ENCODE results near the gene FSCN2.

Gene FSCN2

GRCh38 chr17:81489998-81490992 lies 37.9 kb upstream of the FSCN2 start:
- DNase-seq (ENCODE audit: low read depth in 2 of 3, low spot score in 1 of 3): no peak

- no peak for DNase-seq (ENCODE audit: low read depth in 2 of 3, low spot score in 1 of 3)
These were observed 37.0 kb upstream of the FSCN2 start for GRCh38 chr17:81491181-81491581.

- no peak for DNase-seq (ENCODE audit: low read depth in 2 of 3, low spot score in 1 of 3)
These were observed 36.4 kb upstream of the FSCN2 start for GRCh38 chr17:81491761-81492160.

DNA sequence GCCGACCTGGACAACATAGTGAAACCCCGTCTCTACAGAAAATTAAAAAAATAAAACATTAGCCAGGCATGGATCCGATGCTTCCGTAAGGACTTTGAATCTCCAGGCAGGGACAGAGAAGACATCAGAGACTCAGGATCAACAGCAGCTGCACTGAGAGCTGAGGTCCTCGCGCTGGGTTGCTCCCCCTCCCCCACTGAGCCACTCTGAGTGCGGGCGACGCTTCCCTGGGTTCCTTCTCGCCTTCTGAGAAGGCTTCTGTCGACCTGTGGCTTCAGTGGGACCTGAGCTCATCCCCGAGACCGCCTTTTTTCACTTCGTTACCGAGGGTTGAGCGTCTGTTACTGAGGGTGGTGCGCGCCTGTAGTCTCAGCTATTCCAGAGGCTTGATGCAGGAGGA lies 36.0 kb upstream of the FSCN2 start:
- DNase-seq (ENCODE audit: low read depth in 2 of 3, low spot score in 1 of 3): no peak

GRCh38 chr17:81492706-81493105 lies 35.5 kb upstream of the FSCN2 start:
- DNase-seq (ENCODE audit: low read depth in 2 of 3, low spot score in 1 of 3): no peak

DNA sequence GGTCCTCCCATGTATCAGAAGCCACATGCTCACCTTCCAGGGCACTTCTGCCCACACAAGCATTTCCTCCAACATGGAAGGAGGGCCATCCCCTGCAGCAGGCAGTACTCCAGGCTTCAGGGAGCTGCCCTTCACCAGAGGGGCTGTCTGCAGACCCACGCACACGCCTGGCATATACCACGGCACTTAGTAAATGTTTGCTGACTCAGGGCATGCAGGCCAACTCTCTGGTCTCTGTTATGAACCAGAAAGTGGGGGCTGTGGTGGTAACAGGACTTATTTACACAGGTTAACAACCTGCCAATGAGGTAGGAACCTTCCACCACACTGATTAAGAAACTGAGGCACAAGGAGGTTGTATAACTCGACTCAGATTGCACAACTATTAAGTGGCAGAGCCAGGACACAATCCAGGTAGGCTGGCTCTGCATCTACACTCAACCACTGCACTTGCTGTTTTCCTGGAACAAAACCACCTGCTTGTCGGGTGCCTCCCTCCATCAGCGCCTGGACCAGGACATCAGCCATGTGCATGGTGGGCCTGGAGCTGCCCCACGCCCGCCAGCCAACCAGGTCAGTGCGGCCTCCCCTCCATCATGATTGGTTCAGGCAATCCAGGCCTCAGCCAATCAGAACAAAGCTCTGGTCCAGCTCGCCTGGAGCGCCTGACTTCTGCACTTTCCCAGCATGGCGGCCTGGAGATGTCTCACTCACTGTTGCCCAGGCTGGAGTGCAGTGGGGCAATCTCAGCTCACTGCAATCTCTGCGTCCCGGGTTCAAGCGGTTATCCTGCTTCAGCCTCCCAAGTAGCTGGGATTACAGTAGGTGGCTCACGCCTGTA lies 34.8 kb upstream of the FSCN2 start:
- DNase-seq (ENCODE audit: low read depth in 2 of 3, low spot score in 1 of 3): no peak

GRCh38 chr17:81494626-81495377 lies 33.4 kb upstream of the FSCN2 start:
- no peak for DNase-seq (ENCODE audit: low read depth in 2 of 3, low spot score in 1 of 3)

DNA sequence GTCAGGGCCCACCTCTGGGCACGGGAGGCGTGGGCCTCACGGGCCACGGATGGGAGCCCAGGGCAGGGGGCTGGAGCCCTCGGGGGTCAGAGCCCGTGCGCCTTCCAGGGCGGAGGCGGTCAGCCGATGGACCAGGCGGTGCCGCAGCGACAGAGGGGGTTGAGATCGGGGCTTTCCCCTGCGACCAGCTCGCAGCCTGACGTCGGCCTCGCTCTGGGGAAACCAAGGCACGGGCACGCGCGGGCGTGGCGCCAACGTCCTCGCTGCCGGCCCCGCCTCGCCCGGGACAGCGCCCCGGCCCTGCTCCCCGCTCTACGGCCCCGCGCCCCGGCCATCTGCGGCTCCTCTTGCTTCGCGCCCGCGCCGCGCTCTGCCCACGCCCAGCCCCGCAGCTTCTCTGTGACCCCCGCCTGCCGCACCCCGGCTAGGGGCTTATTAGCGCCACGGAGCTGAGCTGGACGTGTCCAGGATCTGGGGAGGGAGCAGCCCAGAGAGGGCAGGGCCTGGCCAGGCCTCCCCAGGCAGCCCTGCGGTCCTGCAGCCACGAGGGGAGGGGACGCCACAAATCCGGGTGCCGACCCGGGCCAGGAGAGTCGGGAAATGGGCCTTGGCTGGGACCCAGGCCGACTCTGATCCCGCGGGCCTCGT lies 29.1 kb upstream of the FSCN2 start:
- no peak for DNase-seq (ENCODE audit: low read depth in 2 of 3, low spot score in 1 of 3)

- DNase-seq (ENCODE audit: low read depth in 2 of 3, low spot score in 1 of 3): no peak
These were observed 28.6 kb upstream of the FSCN2 start for GRCh38 chr17:81499601-81499970.

DNA sequence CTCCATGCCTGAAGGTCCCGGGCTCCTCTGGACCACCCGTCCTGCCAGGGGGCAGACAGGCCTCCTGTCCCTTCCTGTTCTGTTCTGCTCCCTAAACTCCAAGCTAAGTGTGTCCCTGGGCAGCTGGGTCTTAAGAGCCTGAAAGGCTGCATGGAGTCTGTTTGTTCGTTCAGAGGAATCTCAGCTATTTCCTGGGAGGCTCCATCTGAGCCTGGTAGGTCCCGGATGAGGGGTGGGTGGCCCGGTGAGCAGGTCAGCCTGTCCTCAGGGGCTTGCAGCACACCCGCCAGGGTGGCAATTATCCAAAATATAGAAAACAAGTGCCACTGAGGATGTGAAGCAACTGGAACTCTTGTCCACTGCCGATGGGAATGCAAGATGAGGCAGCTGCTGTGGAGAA lies 28.1 kb upstream of the FSCN2 start:
- DNase-seq (ENCODE audit: low read depth in 2 of 3, low spot score in 1 of 3): no peak

GRCh38 chr17:81502471-81503017 lies 25.6 kb upstream of the FSCN2 start:
- DNase-seq (ENCODE audit: low read depth in 2 of 3, low spot score in 1 of 3): no peak

DNA sequence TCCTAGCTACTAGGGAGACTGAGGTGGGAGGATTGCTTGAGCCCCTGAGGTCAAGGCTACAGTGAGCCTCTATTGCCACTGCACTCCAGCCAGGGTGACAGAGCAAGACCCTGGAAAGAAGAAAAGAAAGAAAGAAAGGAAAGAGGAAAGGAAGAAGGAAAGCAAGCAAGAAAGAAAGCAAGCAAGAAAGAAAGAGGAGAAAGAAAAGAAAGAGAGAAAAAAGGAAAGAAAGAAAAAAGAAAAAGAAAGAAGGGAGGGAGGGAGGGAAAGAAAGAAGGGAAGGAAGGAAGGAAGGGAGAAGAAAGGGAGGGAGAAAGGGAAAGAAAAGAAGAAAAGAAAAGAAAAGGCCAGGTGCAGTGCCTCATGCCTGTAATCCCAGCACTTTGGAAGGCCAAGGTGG lies 24.6 kb upstream of the FSCN2 start:
- no peak for DNase-seq (ENCODE audit: low read depth in 2 of 3, low spot score in 1 of 3)

GRCh38 chr17:81508639-81509206 lies 19.5 kb upstream of the FSCN2 start:
- no peak for DNase-seq (ENCODE audit: low read depth in 2 of 3, low spot score in 1 of 3)

DNA sequence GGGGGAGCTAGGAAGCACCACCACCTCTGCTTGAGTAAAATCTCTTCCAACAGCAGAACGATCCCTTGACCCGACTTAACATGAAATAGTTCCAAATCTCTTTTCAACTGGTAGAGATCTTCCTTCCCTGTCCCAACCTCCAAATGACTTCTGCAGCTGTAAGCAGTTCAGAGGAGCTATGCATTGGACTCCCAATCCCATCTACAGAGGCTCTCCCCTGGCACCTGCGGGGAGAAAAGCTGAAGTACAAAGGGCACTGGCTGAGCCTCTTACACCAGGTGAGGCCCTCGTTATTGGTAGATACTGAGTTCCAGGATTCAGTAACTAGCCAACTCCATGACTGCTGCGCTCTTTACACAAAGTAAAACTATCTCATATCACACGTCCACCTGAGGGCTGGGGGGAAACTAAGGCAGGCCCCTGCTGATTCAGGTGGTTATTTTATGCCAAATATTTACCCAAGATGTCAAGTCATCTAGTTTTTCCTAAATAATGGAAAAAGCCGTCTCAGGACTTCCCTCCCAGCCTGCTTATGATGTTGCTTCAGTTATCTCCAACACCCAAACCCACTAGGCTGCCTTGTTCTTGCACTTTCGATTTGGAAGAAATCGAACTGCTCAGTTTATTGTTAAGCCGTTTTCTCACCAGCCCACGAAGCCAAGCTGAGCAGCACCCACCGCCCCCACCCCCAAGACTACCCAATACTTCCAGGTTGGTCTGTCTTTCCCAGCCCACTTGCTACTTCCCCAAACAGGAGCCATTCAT lies 18.8 kb upstream of the FSCN2 start:
- DNase-seq (ENCODE audit: low read depth in 2 of 3, low spot score in 1 of 3): no peak

- DNase-seq (ENCODE audit: low read depth in 2 of 3, low spot score in 1 of 3): no peak
These were observed 18.0 kb upstream of the FSCN2 start for GRCh38 chr17:81509972-81510784.

DNA sequence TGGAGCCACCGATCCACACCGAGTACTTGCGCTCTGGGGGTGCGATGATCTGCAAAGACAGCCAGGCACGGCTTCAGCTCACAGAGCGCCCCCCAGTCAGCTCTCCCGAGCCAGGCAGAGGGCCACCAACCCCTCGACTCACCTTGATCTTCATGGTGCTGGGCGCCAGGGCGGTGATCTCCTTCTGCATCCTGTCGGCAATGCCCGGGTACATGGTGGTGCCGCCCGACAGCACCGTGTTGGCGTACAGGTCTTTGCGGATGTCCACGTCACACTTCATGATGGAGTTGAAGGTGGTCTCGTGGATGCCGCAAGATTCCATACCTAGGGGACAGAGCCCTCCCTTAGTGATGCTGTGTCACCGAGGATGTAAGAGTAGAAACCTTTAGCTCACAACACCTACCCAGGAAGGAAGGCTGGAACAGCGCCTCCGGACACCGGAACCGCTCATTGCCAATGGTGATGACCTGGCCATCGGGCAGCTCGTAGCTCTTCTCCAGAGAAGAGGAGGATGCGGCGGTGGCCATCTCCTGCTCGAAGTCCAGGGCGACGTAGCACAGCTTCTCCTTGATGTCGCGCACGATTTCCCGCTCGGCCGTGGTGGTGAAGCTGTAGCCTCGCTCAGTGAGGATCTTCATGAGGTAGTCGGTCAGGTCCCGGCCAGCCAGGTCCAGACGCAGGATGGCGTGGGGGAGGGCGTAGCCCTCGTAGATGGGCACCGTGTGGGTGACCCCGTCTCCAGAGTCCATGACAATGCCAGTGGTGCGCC lies 17.2 kb upstream of the FSCN2 start:
- DNase-seq (ENCODE audit: low read depth in 2 of 3, low spot score in 1 of 3): no peak

DNA sequence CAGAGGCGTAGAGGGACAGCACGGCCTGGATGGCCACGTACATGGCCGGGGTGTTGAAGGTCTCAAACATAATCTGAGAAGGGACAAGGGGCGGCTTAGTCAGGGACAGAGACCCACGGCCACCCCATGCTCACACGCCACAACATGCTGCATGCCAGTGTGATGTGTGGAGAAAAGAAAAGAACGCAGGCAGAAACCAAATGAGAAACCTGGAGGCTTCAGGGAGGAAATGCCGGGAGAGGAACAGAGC lies 16.7 kb upstream of the FSCN2 start:
- no peak for DNase-seq (ENCODE audit: low read depth in 2 of 3, low spot score in 1 of 3)
